Endothelial cell of umbilical vein (primary cell): ENCODE results near the gene ZNF595. TPM values are rescaled to one million over a fixed set of nuclear protein-coding genes. Genes with fewer than 3 reads are reported as not detected.

Experiments used
- BruUV-seq: library from RNA; stranded (reverse); fragments of 400-500 nt; replicated peaks from 2 replicates; lab custom pipeline; 2021; lab: Mats Ljungman, UMichigan
- CTCF ChIA-PET: fragments of 300-600, 350-600 bp; sonication (Branson Sonifier 250); formaldehyde crosslinking; loops from one replicate; lab custom pipeline; 2021; ENCODE audit warnings: antibody characterized with exemption, inconsistent platforms; lab: Charles Lee
- POLR2A ChIA-PET: fragments of 300-600, 350-600 bp; sonication (Branson Sonifier 250); formaldehyde crosslinking; loops from one replicate; lab custom pipeline; 2021; ENCODE audit warnings: antibody characterized with exemption, inconsistent platforms; lab: Charles Lee
- DNase-seq: peaks from one replicate; pipeline ENCODE4 v3.0.0-alpha.2; 2011; ENCODE audit warnings: low read depth, low spot score
- FAIRE-seq: peaks from 2 replicates; lab custom pipeline; 2011; peaks lifted over from hg19 to GRCh38; lab: Jason Lieb, UNC
- H2AFZ ChIP-seq: 2 replicates; pipeline ENCODE4 v1.6.0; 2012; ENCODE audit warnings: low read depth, low read length, control low read depth, inconsistent platforms
- H3K27ac ChIP-seq: 2 replicates; pipeline ENCODE4 v1.5.1; 2011; ENCODE audit warnings: low read depth, mild to moderate bottlenecking, control low read depth, low read length, moderate library complexity; ENCODE audit not compliant: insufficient read depth
- H3K27me3 ChIP-seq, 2 experiments: 2 replicates each; pipeline versions ENCODE4 v1.6.0 to v1.6.1; 2011; ENCODE audit warnings: low read length in 2 of 2, mixed read lengths in 1 of 2; ENCODE audit not compliant: control insufficient read depth in 2 of 2, insufficient read depth in 2 of 2
- H3K36me3 ChIP-seq, 2 experiments: 2 replicates in 1 of 2; 3 replicates in 1 of 2; pipeline ENCODE4 v1.5.1; 2011; ENCODE audit warnings: low read length in 2 of 2, mild to moderate bottlenecking in 1 of 2, moderate library complexity in 1 of 2; ENCODE audit not compliant: control insufficient read depth in 2 of 2, insufficient read depth in 2 of 2; ENCODE audit errors: extremely low read depth in 1 of 2
- H3K4me1 ChIP-seq: 3 replicates; pipeline ENCODE4 v1.5.1; 2011; ENCODE audit warnings: mild to moderate bottlenecking, low read length; ENCODE audit not compliant: control insufficient read depth, insufficient read depth; ENCODE audit errors: extremely low read depth
- H3K4me2 ChIP-seq: 2 replicates; pipeline ENCODE4 v1.6.1; 2011; ENCODE audit warnings: low read length, control low read depth, mixed read lengths; ENCODE audit not compliant: insufficient read depth
- H3K4me3 ChIP-seq, 3 experiments: fragments of 200-600 bp in 1 of 3; sonication (generic), shearing (Covaris generic) in 1 of 3; replicated peaks in 1 of 3; 2 replicates each; pipeline ENCODE4 v1.5.1; 2011 to 2016; ENCODE audit warnings: control low read depth in 3 of 3, low read length in 3 of 3, mild to moderate bottlenecking in 2 of 3, inconsistent platforms in 1 of 3, low read depth in 1 of 3, moderate library complexity in 1 of 3; ENCODE audit not compliant: insufficient read depth in 1 of 3
- H3K79me2 ChIP-seq: 2 replicates; pipeline ENCODE4 v1.6.0; 2012; ENCODE audit warnings: low read length, inconsistent platforms; ENCODE audit not compliant: control insufficient read depth, insufficient read depth
- H3K9ac ChIP-seq: replicated peaks from 2 replicates; pipeline ENCODE3; 2011; ENCODE audit warnings: low read length, control low read depth; ENCODE audit not compliant: insufficient read depth; ENCODE audit errors: extremely low read depth
- H3K9me1 ChIP-seq: replicated peaks from 3 replicates; pipeline ENCODE4 v1.6.0; 2011; ENCODE audit warnings: mild to moderate bottlenecking, low read length; ENCODE audit not compliant: control insufficient read depth, insufficient read depth; ENCODE audit errors: extremely low read depth
- H3K9me3 ChIP-seq: replicated peaks from 2 replicates; pipeline ENCODE4 v1.5.1; 2012; ENCODE audit warnings: low read length, inconsistent platforms; ENCODE audit not compliant: control insufficient read depth, insufficient read depth
- H4K20me1 ChIP-seq: replicated peaks from 2 replicates; pipeline ENCODE3; 2011; ENCODE audit warnings: mild to moderate bottlenecking, low read length; ENCODE audit not compliant: control insufficient read depth, insufficient read depth; ENCODE audit errors: extremely low read depth
- CTCF ChIP-seq, 2 donors: IDR thresholded peaks; 1 replicate in 1 of 2; 2 replicates in 1 of 2; pipeline ENCODE4 v1.5.1; 2011; ENCODE audit warnings: low read length in 2 of 2, mild to moderate bottlenecking in 2 of 2, moderate library complexity in 2 of 2, control low read depth in 1 of 2, inconsistent platforms in 1 of 2, low read depth in 1 of 2; ENCODE audit not compliant: insufficient read depth in 1 of 2; ENCODE audit errors: extremely low read depth in 1 of 2
- EZH2 ChIP-seq: IDR thresholded peaks from 2 replicates; pipeline ENCODE4 v1.6.1; 2012; ENCODE audit warnings: borderline replicate concordance, low read depth, mild to moderate bottlenecking, moderate library complexity, low read length, inconsistent platforms; ENCODE audit not compliant: severe bottlenecking
- FOS ChIP-seq: IDR thresholded peaks from 2 replicates; pipeline ENCODE4 v1.6.1; 2011; ENCODE audit warnings: mild to moderate bottlenecking, low read length, moderate library complexity, borderline replicate concordance; ENCODE audit not compliant: insufficient read depth
- GATA2 ChIP-seq: IDR thresholded peaks from 2 replicates; pipeline ENCODE4 v1.7.0; 2011; ENCODE audit warnings: low read depth, mild to moderate bottlenecking, moderate library complexity, mixed read lengths, low read length; ENCODE audit not compliant: insufficient read length, insufficient read depth
- JUN ChIP-seq: IDR thresholded peaks from 2 replicates; pipeline ENCODE4 v1.6.1; 2011; ENCODE audit warnings: borderline replicate concordance, low read depth; ENCODE audit not compliant: insufficient read length, insufficient read depth
- MAX ChIP-seq: IDR thresholded peaks from 2 replicates; pipeline ENCODE4 v1.6.1; 2011; ENCODE audit not compliant: insufficient read depth, insufficient read length
- MYC ChIP-seq: IDR thresholded peaks from one replicate; pipeline ENCODE4 v1.6.1; 2011; ENCODE audit warnings: mild to moderate bottlenecking, low read depth, low read length
- POLR2A ChIP-seq: IDR thresholded peaks from 2 replicates; pipeline ENCODE4 v1.6.1; 2012; ENCODE audit warnings: low read depth, mild to moderate bottlenecking, control low read depth, low read length
- POLR2AphosphoS5 ChIP-seq: IDR thresholded peaks from 2 replicates; pipeline ENCODE4 v1.6.1; 2012; ENCODE audit warnings: low read depth, mild to moderate bottlenecking, control low read depth, low read length, moderate library complexity; ENCODE audit not compliant: insufficient read depth
- dilution Hi-C: fragments of 300-500 bp; cut with MboI; formaldehyde crosslinking; loops from one replicate; pipeline ENCODE4 v1.15.0; 2019; ENCODE audit warnings: low sequenced_read_pairs; ENCODE audit not compliant: extremely low pct_ligation_motif_present
- intact Hi-C: fragments of 100-400 bp; cut with micrococcal nuclease; formaldehyde crosslinking; loops from one replicate; pipeline ENCODE4 v1.10.0; 2022
- polyA plus RNA-seq, 4 experiments: library from polyadenylated mRNA; depleted of rRNA in 3 of 4; stranded (reverse) in 3 of 4; unstranded in 1 of 4; fragments of >200 nt; gene quantifications; 2 replicates each; pipeline versions ENCODE4 v1.2.1 to v1.2.3, GENCODE V29; 2011 to 2012; ENCODE audit warnings: missing spikeins in 1 of 4
- total RNA-seq: library from RNA; stranded (reverse); gene quantifications from 2 replicates; pipeline ENCODE4 v1.2.3, GENCODE V29; 2021

The ZNF595 gene
- total and polyA plus RNA-seq, 2 donors (not counting 3 experiments of a cell fraction or from before 2014, with no cell fraction given): 1.8 to 11.1 TPM

DNA sequence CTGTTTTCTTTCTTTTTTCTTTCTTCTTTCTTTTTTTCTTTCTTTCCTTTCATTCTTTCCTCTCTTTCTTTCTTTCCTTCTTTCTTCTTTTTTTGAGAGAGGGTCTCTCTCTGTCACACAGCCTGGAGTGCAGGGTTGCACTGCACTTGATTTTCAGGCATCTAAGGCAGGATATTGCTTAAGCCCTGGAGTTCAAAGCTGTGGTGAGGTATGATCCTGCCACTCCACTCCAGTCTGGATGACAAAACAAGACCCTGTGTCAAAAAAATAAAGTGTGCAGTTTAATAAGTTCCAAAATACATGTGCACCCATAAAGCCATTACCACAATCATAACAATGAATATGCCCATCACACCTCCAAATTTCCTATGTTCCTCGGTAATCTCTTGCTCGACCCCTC, 60.6 kb downstream of the ZNF595 start:
- no peak for FAIRE-seq
- H3K27ac ChIP-seq: no peak overlapping the region
- no peak overlapping the region for H3K4me2 ChIP-seq
- TF ChIP-seq CTCF (IDR thresholded peaks at IDR 0.05; ENCODE audit: extremely low read depth in 1 of 2, insufficient read depth in 1 of 2, low read depth in 1 of 2, low read length in 2 of 2) (no peak), POLR2A (no peak), POLR2AphosphoS5 (no peak), FOS (no peak), GATA2 (no peak), MYC (no peak), JUN (no peak), EZH2 (no peak), MAX (no peak)
- no peaks in the 10 kb centered on the region for H3K9me3 ChIP-seq
- CTCF ChIA-PET: no interaction called here
- no peaks in the 10 kb centered on the region for H4K20me1 ChIP-seq
- no peaks in the 10 kb centered on the region for H3K4me1 ChIP-seq
- dilution Hi-C loops (no loop called here), intact Hi-C loops (no loop called here)
- POLR2A ChIA-PET: no interaction called here
- H3K36me3 ChIP-seq: no peaks in the 10 kb centered on the region
- H3K4me3 ChIP-seq: no peak overlapping the region
- no TSS peak for BruUV-seq
- H3K79me2 ChIP-seq: no peaks in the 10 kb centered on the region
- DNase-seq: no peak
- no peaks in the 10 kb centered on the region for H3K9me1 ChIP-seq
- peaks cover under 1 to 2% of the 10 kb centered on the region in 2 experiments for H3K27me3 ChIP-seq
- no peak overlapping the region for H3K9ac ChIP-seq
- H2AFZ ChIP-seq: no peak overlapping the region
